HepG2 (cell line): ENCODE data around the gene ARHGAP31. TPM values are rescaled to one million over a fixed set of nuclear protein-coding genes. Genes with fewer than 3 reads are reported as not detected.

Experiments used
- ATF7 ChIP-seq, 2 experiments: fragments of 450-650 bp in 1 of 2; sonication (generic) in 1 of 2; formaldehyde crosslinking in 1 of 2; IDR thresholded peaks; 2 replicates each; pipeline versions ENCODE4 v1.4.0 to v1.6.1; 2016 to 2020; ENCODE audit warnings: antibody characterized with exemption in 1 of 2, mild to moderate bottlenecking in 1 of 2, missing genetic modification reagents in 1 of 2
- CEBPG ChIP-seq: IDR thresholded peaks from 2 replicates; pipeline ENCODE4 v1.6.1; 2016
- IKZF4 ChIP-seq: sonication (generic); formaldehyde crosslinking; IDR thresholded peaks from 2 replicates; pipeline ENCODE4 v1.5.1; 2020; ENCODE audit warnings: borderline replicate concordance, mild to moderate bottlenecking, low read depth, missing genetic modification reagents; ENCODE audit errors: not compliant biosample characterization
- PAWR ChIP-seq: sonication (generic); formaldehyde crosslinking; IDR thresholded peaks from 2 replicates; pipeline ENCODE4 v1.4.0; 2020; ENCODE audit warnings: missing genetic modification reagents, mild to moderate bottlenecking, borderline replicate concordance
- PCBP1 ChIP-seq: fragments of 200-400 bp; formaldehyde crosslinking; IDR thresholded peaks from 2 replicates; pipeline ENCODE4 v1.6.1; 2017; ENCODE audit warnings: mild to moderate bottlenecking, low read depth, low read length, borderline replicate concordance
- POLR2AphosphoS5 ChIP-seq: IDR thresholded peaks from 2 replicates; pipeline ENCODE4 v1.6.1; 2012; ENCODE audit warnings: low read depth, low read length
- TARDBP ChIP-seq: sonication (generic); formaldehyde crosslinking; IDR thresholded peaks from 2 replicates; pipeline ENCODE4 v1.8.0; 2022; ENCODE audit warnings: mild to moderate bottlenecking, missing genetic modification reagents
- TEAD3 ChIP-seq: optimal IDR thresholded peaks from 2 replicates; pipeline ENCODE3; 2016; ENCODE audit warnings: borderline replicate concordance
- WIZ ChIP-seq: sonication (generic); formaldehyde crosslinking; IDR thresholded peaks from 2 replicates; pipeline ENCODE4 v1.5.1; 2020; ENCODE audit warnings: mild to moderate bottlenecking, missing genetic modification reagents
- ZBTB7A ChIP-seq: sonication (generic); formaldehyde crosslinking; IDR thresholded peaks from 2 replicates; pipeline ENCODE4 v1.8.0; 2022; ENCODE audit warnings: mild to moderate bottlenecking, missing genetic modification reagents
- ZEB1 ChIP-seq: IDR thresholded peaks from 2 replicates; pipeline ENCODE4 v1.6.1; 2012; ENCODE audit warnings: mild to moderate bottlenecking, low read depth, inconsistent platforms; ENCODE audit not compliant: insufficient replicate concordance
- ZFP37 ChIP-seq: sonication (generic); formaldehyde crosslinking; IDR thresholded peaks from 2 replicates; pipeline ENCODE4 v1.4.0; 2020; ENCODE audit warnings: missing genetic modification reagents, borderline replicate concordance
- ZNF256 ChIP-seq: sonication (generic); formaldehyde crosslinking; conservative IDR thresholded peaks from 2 replicates; pipeline ENCODE4 v1.4.0; 2020; ENCODE audit warnings: missing genetic modification reagents
- ZNF598 ChIP-seq: sonication (generic); formaldehyde crosslinking; IDR thresholded peaks from 2 replicates; pipeline ENCODE4 v1.5.1; 2020; ENCODE audit warnings: mild to moderate bottlenecking, missing genetic modification reagents, borderline replicate concordance
- ZNF761 ChIP-seq: sonication (generic); formaldehyde crosslinking; conservative IDR thresholded peaks from 2 replicates; pipeline ENCODE4 v1.4.0; 2020; ENCODE audit warnings: mild to moderate bottlenecking, missing genetic modification reagents
- polyA plus RNA-seq, 8 experiments: library from polyadenylated mRNA; depleted of rRNA in 3 of 8; stranded (reverse) in 7 of 8; unstranded in 1 of 8; fragments of >200 nt; fragmentation: Illumina TruSeq in 4 of 8; extraction: Trizol in 4 of 8; gene quantifications; 2 replicates each; pipeline versions ENCODE4 v1.2.1 to v1.2.3, GENCODE V29; 2011 to 2016; ENCODE audit warnings: low read depth in 4 of 8, missing spikeins in 1 of 8, mixed read lengths in 1 of 8; ENCODE audit not compliant: insufficient read depth in 1 of 8
- total RNA-seq, 5 experiments: library from RNA; depleted of rRNA; stranded (reverse); fragments of >200 nt; fragmentation: Illumina TruSeq; extraction: Trizol; gene quantifications; 2 replicates each; pipeline ENCODE4 v1.2.3, GENCODE V29; 2016; ENCODE audit warnings: low read depth in 1 of 5
- TF ChIP-seq, protein P1 (sequence below): sonication (generic); formaldehyde crosslinking; IDR thresholded peaks from 2 replicates; pipeline ENCODE4 v1.4.0; 2020; ENCODE audit warnings: mild to moderate bottlenecking, missing genetic modification reagents
- TF ChIP-seq, protein P2 (sequence below): IDR thresholded peaks from 2 replicates; pipeline ENCODE4 v1.6.1; 2012; ENCODE audit warnings: inconsistent platforms
- TF ChIP-seq, protein P3 (sequence below): sonication (generic); formaldehyde crosslinking; IDR thresholded peaks from 2 replicates; pipeline ENCODE4 v1.4.0; 2020; ENCODE audit warnings: missing genetic modification reagents, borderline replicate concordance
- TF ChIP-seq, protein P4 (sequence below): sonication (generic); formaldehyde crosslinking; IDR thresholded peaks from 2 replicates; pipeline ENCODE4 v1.9.0; 2021; ENCODE audit warnings: missing genetic modification reagents, mild to moderate bottlenecking, borderline replicate concordance
- TF ChIP-seq, protein P5 (sequence below): sonication (generic); formaldehyde crosslinking; IDR thresholded peaks from 2 replicates; pipeline ENCODE4 v1.8.0; 2022; ENCODE audit warnings: low read depth, missing genetic modification reagents

The ARHGAP31 gene
- total and polyA plus RNA-seq, 2 of the 13 experiments (the other 11 are each of a cell fraction or from before 2014, with no cell fraction given), result not detected

DNA sequence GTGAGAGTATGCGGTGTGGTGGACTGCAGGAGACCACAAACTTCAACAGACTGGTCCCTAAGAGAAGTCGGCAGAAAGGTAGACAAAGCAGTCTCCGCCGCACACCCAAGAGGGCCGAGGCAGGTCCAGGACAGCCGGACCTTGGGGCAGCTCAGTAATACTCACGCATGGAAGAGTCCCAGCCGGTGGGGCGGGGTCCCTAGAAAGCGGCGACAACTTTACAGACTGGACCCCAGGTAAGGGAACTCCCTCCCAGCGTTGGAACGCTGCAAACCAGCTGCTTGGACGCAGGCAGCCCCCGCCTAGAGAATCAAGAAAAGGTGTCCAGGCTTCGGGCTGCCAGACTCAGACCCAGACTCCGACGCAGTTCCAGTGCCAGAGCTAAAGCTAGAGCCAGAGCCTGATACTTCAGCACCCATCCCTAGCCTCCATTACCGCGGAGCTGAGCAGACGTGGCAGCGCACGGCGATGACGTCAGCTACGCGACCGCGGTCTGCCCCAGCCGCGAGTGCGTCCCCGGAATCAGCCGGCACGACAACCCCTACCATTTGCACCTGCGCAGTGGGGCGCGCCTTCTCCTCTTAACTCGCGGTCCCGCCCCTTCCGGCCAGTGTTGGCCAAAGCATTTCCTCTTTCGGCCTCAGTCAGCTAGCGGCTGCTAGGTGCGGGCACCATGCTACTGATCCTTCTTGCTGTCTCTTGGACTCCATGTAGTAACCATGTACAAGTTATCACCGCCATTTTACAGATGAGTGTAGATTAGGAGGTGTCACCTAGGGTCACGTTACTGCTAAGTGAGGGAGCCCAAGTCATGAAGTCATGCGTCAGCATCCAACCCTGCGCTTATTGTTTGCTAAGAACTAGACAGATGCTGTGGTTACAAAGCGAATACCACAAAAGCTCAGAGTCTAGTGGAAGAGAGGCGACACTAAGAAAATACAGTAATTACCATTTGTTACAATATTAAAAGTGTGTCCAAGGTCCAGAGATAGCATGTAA, 169.3 kb downstream of the ARHGAP31 start, which contains the start of gene TMEM39A (continued):
- peak; percentile 90 for TF ChIP-seq TEAD3 (CRISPR knock-in tag)
- TF ChIP-seq, protein P1, sequence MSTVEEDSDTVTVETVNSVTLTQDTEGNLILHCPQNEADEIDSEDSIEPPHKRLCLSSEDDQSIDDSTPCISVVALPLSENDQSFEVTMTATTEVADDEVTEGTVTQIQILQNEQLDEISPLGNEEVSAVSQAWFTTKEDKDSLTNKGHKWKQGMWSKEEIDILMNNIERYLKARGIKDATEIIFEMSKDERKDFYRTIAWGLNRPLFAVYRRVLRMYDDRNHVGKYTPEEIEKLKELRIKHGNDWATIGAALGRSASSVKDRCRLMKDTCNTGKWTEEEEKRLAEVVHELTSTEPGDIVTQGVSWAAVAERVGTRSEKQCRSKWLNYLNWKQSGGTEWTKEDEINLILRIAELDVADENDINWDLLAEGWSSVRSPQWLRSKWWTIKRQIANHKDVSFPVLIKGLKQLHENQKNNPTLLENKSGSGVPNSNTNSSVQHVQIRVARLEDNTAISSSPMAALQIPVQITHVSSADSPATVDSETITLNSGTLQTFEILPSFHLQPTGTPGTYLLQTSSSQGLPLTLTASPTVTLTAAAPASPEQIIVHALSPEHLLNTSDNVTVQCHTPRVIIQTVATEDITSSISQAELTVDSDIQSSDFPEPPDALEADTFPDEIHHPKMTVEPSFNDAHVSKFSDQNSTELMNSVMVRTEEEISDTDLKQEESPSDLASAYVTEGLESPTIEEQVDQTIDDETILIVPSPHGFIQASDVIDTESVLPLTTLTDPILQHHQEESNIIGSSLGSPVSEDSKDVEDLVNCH (CRISPR knock-in tag), result no peak
- TF ChIP-seq PAWR (CRISPR knock-in tag), result no peak
- no peak for TF ChIP-seq IKZF4 (CRISPR knock-in tag)
- 0 out of 2 replicates have a peak, but pooled peaks have one; percentile 74 for TF ChIP-seq WIZ (CRISPR knock-in tag)
- TF ChIP-seq ZNF256 (CRISPR knock-in tag), result no peak; the same call in 1 of the 2 replicates
- TF ChIP-seq, protein P2, sequence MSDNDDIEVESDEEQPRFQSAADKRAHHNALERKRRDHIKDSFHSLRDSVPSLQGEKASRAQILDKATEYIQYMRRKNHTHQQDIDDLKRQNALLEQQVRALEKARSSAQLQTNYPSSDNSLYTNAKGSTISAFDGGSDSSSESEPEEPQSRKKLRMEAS, result peak; percentile 86
- TF ChIP-seq, protein P3, sequence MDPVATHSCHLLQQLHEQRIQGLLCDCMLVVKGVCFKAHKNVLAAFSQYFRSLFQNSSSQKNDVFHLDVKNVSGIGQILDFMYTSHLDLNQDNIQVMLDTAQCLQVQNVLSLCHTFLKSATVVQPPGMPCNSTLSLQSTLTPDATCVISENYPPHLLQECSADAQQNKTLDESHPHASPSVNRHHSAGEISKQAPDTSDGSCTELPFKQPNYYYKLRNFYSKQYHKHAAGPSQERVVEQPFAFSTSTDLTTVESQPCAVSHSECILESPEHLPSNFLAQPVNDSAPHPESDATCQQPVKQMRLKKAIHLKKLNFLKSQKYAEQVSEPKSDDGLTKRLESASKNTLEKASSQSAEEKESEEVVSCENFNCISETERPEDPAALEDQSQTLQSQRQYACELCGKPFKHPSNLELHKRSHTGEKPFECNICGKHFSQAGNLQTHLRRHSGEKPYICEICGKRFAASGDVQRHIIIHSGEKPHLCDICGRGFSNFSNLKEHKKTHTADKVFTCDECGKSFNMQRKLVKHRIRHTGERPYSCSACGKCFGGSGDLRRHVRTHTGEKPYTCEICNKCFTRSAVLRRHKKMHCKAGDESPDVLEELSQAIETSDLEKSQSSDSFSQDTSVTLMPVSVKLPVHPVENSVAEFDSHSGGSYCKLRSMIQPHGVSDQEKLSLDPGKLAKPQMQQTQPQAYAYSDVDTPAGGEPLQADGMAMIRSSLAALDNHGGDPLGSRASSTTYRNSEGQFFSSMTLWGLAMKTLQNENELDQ (CRISPR knock-in tag), result no peak
- peak; percentile 26 for TF ChIP-seq CEBPG (CRISPR knock-in tag)
- TF ChIP-seq ZNF761, result 0 out of 2 replicates have a peak, but pooled peaks have one; percentile 63
- peak; percentile 85; the same call in 1 of the 2 replicates for TF ChIP-seq TARDBP (CRISPR knock-in tag)
- TF ChIP-seq ZEB1, result peak; percentile 23
- TF ChIP-seq, protein P4, sequence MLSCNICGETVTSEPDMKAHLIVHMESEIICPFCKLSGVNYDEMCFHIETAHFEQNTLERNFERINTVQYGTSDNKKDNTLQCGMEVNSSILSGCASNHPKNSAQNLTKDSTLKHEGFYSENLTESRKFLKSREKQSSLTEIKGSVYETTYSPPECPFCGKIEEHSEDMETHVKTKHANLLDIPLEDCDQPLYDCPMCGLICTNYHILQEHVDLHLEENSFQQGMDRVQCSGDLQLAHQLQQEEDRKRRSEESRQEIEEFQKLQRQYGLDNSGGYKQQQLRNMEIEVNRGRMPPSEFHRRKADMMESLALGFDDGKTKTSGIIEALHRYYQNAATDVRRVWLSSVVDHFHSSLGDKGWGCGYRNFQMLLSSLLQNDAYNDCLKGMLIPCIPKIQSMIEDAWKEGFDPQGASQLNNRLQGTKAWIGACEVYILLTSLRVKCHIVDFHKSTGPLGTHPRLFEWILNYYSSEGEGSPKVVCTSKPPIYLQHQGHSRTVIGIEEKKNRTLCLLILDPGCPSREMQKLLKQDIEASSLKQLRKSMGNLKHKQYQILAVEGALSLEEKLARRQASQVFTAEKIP (CRISPR knock-in tag), result no peak
- TF ChIP-seq POLR2AphosphoS5, result peak; percentile 99
- TF ChIP-seq ATF7 (IDR thresholded peaks at IDR 0.05), result peak; percentile 99
- peak; percentile 92 for TF ChIP-seq ATF7 (CRISPR knock-in tag; IDR thresholded peaks at IDR 0.05)
- TF ChIP-seq, protein P5, sequence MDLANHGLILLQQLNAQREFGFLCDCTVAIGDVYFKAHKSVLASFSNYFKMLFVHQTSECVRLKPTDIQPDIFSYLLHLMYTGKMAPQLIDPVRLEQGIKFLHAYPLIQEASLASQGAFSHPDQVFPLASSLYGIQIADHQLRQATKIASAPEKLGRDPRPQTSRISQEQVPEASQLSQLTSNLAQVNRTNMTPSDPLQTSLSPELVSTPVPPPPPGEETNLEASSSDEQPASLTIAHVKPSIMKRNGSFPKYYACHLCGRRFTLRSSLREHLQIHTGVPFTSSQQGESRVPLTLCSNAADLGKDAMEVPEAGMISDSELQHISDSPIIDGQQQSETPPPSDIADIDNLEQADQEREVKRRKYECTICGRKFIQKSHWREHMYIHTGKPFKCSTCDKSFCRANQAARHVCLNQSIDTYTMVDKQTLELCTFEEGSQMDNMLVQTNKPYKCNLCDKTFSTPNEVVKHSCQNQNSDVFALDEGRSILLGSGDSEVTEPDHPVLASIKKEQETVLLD (CRISPR knock-in tag), result peak; percentile 56; the same call in 1 of the 2 replicates
- TF ChIP-seq ZNF598, result peak; percentile 84; the same call in 1 of the 2 replicates
- peak; percentile 61; the same call in 1 of the 2 replicates for TF ChIP-seq ZFP37 (CRISPR knock-in tag)
- TF ChIP-seq ZBTB7A (CRISPR knock-in tag), result no peak
- TF ChIP-seq PCBP1, result no peak
